Measurements from ENCODE around the gene RPL22. TPM values are rescaled to one million over a fixed set of nuclear protein-coding genes. Genes with fewer than 3 reads are reported as not detected.

RPL22 gene
- total RNA-seq = 193 and 205 TPM in 2 replicates

DNA sequence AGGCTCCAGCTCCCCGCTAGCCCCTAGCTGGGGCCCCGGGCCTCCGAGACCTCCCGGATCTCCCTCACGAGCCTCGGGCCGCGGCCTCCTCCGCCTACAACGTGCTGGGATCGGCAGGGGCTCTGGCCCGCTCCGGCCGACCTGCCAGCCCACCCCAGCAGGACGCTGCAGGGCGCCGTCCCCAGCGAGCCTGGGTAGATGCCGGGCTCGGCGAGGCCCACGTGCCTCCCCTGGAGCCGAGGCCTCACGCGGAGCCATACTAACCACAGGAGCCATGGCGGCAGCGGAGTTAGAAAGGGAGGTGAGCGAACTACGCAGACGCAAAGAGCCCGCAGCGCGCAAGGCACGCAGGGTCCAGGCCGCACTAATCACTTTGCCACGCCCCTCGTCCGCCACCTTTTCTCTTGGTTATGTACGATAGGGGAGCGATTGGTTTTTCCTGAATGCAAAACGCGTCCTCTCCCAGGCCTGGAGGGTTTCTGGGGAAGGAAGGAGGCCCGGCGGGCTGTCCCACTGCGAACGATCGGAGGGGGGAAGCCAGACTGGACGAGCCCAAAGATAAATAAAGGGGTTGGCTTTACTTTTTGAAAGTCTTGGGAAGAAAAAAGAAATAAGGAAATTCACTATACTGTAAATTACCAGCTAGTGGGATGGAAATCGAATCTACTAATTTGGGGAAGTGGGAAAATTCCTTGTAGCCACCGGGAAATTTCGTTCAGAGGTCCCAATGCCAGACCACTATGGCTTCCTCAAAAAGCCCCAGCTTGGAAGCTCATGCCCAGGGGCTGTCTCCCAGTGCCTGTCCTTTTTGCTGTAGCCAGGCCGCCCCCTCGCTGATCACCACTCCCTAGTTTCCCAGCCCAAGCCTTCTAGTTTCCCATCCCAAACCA lies at the start of gene RPL22:
Gene RPL22, minus strand, starts transcription at position 298 of the 890 bp plus-strand sequence. Its CDS starts 22 bp downstream, at position 276.
- peak; percentile 97 for DNase-seq (ENCODE audit: low read depth)
- peaks cover 1% of the 10 kb centered on the region for H3K36me3 ChIP-seq (ENCODE audit: control insufficient read depth, insufficient read depth, low read length)
- TF ChIP-seq, protein P1, sequence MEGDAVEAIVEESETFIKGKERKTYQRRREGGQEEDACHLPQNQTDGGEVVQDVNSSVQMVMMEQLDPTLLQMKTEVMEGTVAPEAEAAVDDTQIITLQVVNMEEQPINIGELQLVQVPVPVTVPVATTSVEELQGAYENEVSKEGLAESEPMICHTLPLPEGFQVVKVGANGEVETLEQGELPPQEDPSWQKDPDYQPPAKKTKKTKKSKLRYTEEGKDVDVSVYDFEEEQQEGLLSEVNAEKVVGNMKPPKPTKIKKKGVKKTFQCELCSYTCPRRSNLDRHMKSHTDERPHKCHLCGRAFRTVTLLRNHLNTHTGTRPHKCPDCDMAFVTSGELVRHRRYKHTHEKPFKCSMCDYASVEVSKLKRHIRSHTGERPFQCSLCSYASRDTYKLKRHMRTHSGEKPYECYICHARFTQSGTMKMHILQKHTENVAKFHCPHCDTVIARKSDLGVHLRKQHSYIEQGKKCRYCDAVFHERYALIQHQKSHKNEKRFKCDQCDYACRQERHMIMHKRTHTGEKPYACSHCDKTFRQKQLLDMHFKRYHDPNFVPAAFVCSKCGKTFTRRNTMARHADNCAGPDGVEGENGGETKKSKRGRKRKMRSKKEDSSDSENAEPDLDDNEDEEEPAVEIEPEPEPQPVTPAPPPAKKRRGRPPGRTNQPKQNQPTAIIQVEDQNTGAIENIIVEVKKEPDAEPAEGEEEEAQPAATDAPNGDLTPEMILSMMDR (IDR thresholded peaks at IDR 0.05; ENCODE audit: insufficient read depth, low read length, poor library complexity, severe bottlenecking) = no peak
- H3K27me3 ChIP-seq (ENCODE audit: control insufficient read depth, insufficient read depth, low read length) = no peaks in the 10 kb centered on the region
- H3K4me3 ChIP-seq (ENCODE audit: low read depth, low read length) = peak within 1 kb of the TSS; percentile 97

DNA sequence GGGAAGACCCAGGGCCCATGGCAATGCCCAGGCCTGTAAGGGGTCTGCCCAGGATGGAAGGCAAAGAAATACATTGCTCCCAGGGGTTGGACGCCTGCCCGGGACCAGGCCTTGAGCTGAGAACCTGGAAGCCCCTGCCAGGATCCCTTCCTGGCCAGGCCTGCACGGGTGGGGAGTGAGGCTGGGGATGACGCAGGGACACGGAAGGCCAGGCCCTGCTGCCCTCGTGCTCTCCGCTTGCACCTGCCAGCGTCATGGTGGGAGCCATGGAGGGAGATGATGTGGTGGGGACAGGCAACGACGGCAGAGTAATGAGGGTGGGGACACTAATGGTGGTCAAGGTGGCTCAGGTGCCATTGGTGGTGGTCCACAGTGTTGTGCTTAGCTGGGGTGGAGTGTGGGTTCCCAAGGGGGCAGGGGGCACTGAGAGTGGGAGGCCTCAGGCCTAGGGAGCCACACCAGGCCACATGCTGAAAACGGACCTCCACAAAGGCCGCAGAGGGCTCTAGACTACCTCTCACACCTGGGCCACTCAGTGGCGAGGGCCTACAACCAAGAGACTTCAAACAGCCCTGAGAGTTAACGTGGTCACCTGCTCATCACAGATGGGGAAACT lies 48.9 kb upstream of the RPL22 start:
- TF ChIP-seq, protein P1 (IDR thresholded peaks at IDR 0.05; ENCODE audit: insufficient read depth, low read length, poor library complexity, severe bottlenecking) = no peak
- Histone ChIP-seq H3K36me3 (ENCODE audit: control insufficient read depth, insufficient read depth, low read length) (no peaks in the 10 kb centered on the region), H3K27me3 (ENCODE audit: control insufficient read depth, insufficient read depth, low read length) (peaks cover 67% of the 10 kb centered on the region), H3K4me3 (ENCODE audit: low read depth, low read length) (no peak overlapping the region)
- no peak for DNase-seq (ENCODE audit: low read depth)

DNA sequence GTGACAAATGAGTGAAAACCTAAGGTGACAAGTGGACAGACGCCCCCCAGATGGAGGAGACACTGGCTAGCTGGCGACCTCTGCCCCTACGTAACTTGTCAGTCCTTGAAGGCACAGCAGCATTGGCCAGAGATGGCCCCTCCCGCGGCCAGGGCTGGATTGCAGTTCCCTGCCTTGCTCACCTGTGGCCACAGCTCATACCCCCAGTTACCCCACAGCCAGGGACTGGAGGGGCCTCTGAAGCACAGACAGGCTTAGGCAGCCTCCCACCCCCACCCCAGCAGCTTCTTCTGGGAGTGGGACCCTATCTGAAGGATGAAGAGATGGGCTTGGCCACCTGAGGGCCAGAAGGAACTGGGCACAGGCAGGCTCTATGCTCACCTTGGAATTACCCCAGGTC lies 48.3 kb upstream of the RPL22 start:
- Histone ChIP-seq H3K27me3 (ENCODE audit: control insufficient read depth, insufficient read depth, low read length) (peaks cover 73% of the 10 kb centered on the region), H3K36me3 (ENCODE audit: control insufficient read depth, insufficient read depth, low read length) (no peaks in the 10 kb centered on the region), H3K4me3 (ENCODE audit: low read depth, low read length) (no peak overlapping the region)
- DNase-seq (ENCODE audit: low read depth) = no peak
- TF ChIP-seq, protein P1 (IDR thresholded peaks at IDR 0.05; ENCODE audit: insufficient read depth, low read length, poor library complexity, severe bottlenecking) = no peak

DNA sequence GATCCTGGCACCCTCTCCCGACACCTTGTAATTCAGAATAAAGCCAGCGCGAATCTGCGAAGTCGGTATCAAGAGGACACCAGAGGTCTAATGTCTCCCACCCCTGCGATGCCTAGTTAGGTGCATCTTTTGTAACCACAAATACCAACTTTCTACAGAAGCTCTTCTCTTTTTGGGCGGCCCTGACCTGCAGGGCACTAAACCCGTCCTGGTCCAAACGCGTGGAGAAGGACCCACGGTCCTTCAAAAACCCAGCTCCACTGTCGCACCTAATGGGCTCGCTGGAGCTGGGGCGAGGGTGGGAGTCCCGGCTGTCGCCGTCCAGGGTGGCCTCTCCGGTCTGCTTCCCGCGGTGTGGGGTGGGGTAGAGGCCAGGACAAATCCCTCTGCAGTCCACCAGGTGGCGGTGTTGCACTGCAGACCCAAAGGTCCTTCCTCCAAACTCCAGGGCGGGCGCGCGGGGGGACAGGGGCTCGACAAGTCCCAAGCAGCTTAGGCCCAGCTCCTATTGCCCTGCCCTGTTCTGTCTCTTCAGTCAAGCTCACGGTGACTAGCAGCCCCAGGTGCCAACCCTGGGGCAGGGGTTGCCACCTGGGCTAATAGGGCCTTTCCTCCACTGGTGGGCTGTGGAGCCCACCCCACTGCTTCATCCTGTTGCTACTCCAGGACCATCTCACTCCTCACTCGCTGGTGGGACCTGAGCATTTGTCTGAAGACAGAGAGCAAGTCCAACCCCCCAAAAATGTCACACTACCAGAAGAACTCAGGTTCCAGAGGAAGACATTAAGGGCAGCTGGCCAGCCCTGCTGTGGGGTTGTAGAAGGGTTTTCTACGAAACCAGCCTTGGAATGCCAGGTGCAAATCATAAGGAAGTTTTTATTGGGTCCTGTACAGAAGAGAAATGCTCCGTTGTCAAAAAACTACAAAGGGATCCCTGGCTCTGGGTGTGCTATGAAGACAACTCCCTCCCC lies 47.4 kb upstream of the RPL22 start:
- Histone ChIP-seq H3K27me3 (ENCODE audit: control insufficient read depth, insufficient read depth, low read length) (peaks cover 80% of the 10 kb centered on the region), H3K4me3 (ENCODE audit: low read depth, low read length) (no peak overlapping the region), H3K36me3 (ENCODE audit: control insufficient read depth, insufficient read depth, low read length) (no peaks in the 10 kb centered on the region)
- DNase-seq (ENCODE audit: low read depth) = no peak
- TF ChIP-seq, protein P1 (IDR thresholded peaks at IDR 0.05; ENCODE audit: insufficient read depth, low read length, poor library complexity, severe bottlenecking) = peak; percentile 93

DNA sequence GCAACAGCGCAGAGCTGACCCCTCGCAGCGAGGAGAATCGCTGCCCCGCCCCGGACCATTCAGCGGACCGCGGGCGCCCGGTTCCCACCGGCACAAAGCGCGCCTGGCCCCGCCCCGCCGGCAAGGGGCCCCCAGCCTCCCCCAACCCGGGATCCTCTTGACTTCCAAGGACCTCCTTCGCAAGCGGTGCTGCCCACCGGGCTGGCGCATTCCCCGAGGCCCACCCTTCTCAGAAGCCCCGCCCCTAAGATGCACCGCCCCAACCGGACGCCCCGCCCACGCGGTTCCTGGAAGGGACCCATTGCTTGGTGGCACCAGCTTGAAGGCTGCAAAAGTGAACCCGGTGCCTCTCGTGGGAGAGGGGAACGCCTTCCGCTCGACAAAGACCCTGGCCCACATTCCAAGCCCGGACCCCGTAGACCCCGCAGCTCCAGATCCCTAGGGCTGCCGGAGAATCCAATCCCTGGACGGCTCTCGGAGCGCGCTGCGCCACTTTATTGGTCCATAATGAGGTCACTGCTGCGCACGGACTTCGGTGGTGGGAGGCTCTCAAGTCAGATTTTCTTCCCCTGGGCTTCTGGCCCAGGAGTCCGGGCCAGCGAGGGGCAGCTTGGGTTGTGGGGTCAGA lies 46.6 kb upstream of the RPL22 start:
- H3K27me3 ChIP-seq (ENCODE audit: control insufficient read depth, insufficient read depth, low read length) = peaks cover 81% of the 10 kb centered on the region

More for the DNA sequence above, 46.6 kb upstream of the RPL22 start:
- Histone ChIP-seq H3K36me3 (ENCODE audit: control insufficient read depth, insufficient read depth, low read length) (no peaks in the 10 kb centered on the region), H3K4me3 (ENCODE audit: low read depth, low read length) (no peak overlapping the region)
- TF ChIP-seq, protein P1 (IDR thresholded peaks at IDR 0.05; ENCODE audit: insufficient read depth, low read length, poor library complexity, severe bottlenecking) = no peak
- DNase-seq (ENCODE audit: low read depth) = no peak

All from kidney epithelial cell (primary cell).